Umbilical cord (tissue), 2 donors: Measurements from ENCODE around the gene SLC25A44. TPM values are rescaled to one million over a fixed set of nuclear protein-coding genes. Genes with fewer than 3 reads are reported as not detected.
"Not testable (repeated sequence)": the region's sequence is repeated elsewhere in the genome, so short reads cannot be mapped to it uniquely, and the experiment has no call there.

Source experiments
- DNase-seq: peaks from one replicate; pipeline ENCODE4 v3.0.0-alpha.2; 2015; ENCODE audit warnings: low spot score
- total RNA-seq: library from RNA; depleted of rRNA; stranded (reverse); fragments of >200 nt; gene quantifications from one replicate; pipeline ENCODE4 v1.2.3, GENCODE V29; 2014; ENCODE audit warnings: low replicate concordance; ENCODE audit not compliant: insufficient read depth

SLC25A44 gene
- total RNA-seq, 1 donor from 2014 or later: 3.9 TPM

GRCh38 chr1:156200044-156200443 lies 6.1 kb downstream of the SLC25A44 start:
- no peak for DNase-seq

GRCh38 chr1:156203331-156203730 lies 9.4 kb downstream of the SLC25A44 start:
- peak; percentile 79 for DNase-seq

- DNase-seq: no peak
Measured at GRCh38 chr1:156204686-156205085, 10.8 kb downstream of the SLC25A44 start.

- no peak for DNase-seq
Measured at GRCh38 chr1:156211243-156211642, 17.3 kb downstream of the SLC25A44 start.

- DNase-seq: no peak
Measured at GRCh38 chr1:156212130-156212529, 18.2 kb downstream of the SLC25A44 start.

- peak; percentile 99 for DNase-seq
Measured at GRCh38 chr1:156212833-156213643, 19.1 kb downstream of the SLC25A44 start, which contains the start of gene PMF1. Gene PMF1, plus strand, starts transcription at chr1:156213007. Its CDS starts 9 bp downstream, at chr1:156213016.

GRCh38 chr1:156213644-156213966 lies 19.7 kb downstream of the SLC25A44 start:
- DNase-seq: no peak

GRCh38 chr1:156214024-156214748 lies 20.3 kb downstream of the SLC25A44 start:
- DNase-seq: no peak

GRCh38 chr1:156216361-156217086 lies 22.6 kb downstream of the SLC25A44 start:
- not testable (repeated sequence) for DNase-seq

- no peak for DNase-seq
Measured at GRCh38 chr1:156217871-156218270, 24.0 kb downstream of the SLC25A44 start.

GRCh38 chr1:156220226-156220625 lies 26.3 kb downstream of the SLC25A44 start:
- DNase-seq: no peak

GRCh38 chr1:156221986-156222692 lies 28.2 kb downstream of the SLC25A44 start:
- DNase-seq: no peak

GRCh38 chr1:156225677-156226014 lies 31.7 kb downstream of the SLC25A44 start:
- DNase-seq: no peak

GRCh38 chr1:156226116-156226538 lies 32.2 kb downstream of the SLC25A44 start:
- no peak for DNase-seq

GRCh38 chr1:156226782-156227181 lies 32.9 kb downstream of the SLC25A44 start:
- no peak for DNase-seq

GRCh38 chr1:156228501-156228900 lies 34.6 kb downstream of the SLC25A44 start:
- DNase-seq: peak; percentile 15

GRCh38 chr1:156229809-156230472 lies 36.0 kb downstream of the SLC25A44 start:
- no peak for DNase-seq

- no peak for DNase-seq
Measured at GRCh38 chr1:156230473-156230837, 36.6 kb downstream of the SLC25A44 start.

- DNase-seq: no peak
Measured at GRCh38 chr1:156232201-156232894, 38.4 kb downstream of the SLC25A44 start.

- DNase-seq: peak; percentile 35
Measured at GRCh38 chr1:156233426-156234127, 39.7 kb downstream of the SLC25A44 start.
